Embryonic facial prominence (tissue), 1 donor: Measurements from ENCODE around the gene RSPH10B.
"Not testable (repeated sequence)": the region's sequence is repeated elsewhere in the genome, so short reads cannot be mapped to it uniquely, and the experiment has no call there.

ENCODE experiments used
- DNase-seq: peaks from one replicate; pipeline ENCODE4 v3.0.0-alpha.2; 2016; ENCODE audit errors: extremely low spot score

RSPH10B gene

DNA sequence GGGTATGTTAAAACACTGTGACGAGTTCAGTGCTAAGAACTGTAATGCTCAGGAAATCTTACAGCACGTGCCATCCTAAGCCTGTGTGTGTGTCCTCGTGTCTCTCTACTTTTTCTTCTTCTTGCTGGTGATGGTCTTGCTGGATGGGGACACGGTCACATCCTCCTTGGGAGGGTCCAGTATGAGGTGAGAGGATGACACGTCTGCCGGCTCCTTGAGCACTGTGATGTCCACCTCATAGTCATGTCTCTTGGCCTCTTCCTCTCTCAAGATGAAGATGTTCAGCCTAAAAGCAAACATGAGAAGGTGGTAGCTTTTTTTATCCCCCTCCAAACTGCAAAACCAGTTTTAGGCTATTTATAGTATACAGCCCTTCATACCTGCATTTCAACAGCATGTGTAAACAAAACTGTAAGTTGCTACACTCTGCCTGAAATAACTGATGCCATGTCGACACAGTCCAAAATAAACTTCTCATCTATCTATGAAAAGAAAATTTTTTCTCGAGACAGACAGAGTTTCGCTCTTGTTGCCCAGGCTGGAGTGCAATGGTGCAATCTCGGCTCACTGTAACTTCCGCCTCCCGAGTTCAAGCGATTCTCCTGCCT lies 44.1 kb downstream of the RSPH10B start:
- DNase-seq: not testable (repeated sequence)

DNA sequence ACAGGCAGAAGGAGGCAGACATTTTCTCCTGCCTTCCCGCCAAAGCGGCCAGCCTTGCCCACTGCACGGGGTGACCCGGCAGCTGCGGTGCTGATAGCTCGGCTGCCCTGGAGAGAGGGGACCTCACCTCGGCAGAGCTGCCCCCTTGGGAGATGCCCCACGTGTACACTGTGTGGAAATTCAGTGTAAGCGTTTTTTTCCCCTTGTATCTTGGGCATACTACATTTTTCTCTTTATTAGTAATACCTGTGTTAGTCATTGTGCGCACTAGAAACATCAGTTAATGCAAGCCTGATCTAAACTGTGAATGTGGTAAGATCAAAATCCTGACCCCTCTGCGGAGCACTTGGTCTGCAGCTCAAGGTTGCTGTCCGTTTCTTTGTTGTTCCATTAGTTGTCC lies 45.9 kb downstream of the RSPH10B start:
- not testable (repeated sequence) for DNase-seq

DNA sequence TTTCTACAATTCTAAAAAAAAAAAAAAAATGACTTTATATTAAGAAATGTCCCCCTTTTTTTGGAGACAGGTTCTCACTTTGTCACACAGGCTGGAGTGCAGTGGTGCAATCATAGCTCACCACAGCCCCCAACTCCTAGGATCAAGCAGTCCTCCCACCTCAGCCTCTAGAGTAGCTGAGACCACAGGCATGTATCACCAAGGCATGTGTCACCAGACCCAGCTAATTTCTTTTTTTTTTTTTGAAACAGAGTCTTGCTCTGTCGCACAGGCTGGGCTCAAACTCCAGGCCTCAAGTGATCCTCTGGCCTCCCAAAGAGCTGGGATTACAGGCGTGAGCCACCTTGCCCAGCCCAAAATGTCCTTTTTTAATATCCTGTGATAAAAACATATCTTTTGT lies 46.3 kb downstream of the RSPH10B start:
- not testable (repeated sequence) for DNase-seq

DNA sequence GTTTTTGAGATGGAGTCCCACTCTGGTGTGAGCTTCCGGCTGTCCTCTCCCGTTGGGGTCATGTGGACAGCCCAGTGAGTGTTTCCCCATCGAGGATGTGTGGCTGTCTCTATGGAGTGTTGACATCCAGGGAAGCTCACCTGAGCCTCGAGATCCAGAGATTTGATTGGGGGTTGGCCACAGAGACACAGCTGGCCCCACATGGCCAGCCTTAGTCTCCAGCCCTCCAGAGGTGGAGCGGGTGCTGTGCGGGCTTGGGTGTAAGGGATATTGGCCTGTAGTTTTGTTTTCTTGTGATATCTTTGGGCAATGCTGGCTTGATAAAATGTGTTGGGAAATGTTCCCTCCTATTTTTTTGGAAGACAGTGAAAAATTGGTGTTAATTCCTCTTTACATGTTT lies 54.0 kb downstream of the RSPH10B start:
- not testable (repeated sequence) for DNase-seq

DNA sequence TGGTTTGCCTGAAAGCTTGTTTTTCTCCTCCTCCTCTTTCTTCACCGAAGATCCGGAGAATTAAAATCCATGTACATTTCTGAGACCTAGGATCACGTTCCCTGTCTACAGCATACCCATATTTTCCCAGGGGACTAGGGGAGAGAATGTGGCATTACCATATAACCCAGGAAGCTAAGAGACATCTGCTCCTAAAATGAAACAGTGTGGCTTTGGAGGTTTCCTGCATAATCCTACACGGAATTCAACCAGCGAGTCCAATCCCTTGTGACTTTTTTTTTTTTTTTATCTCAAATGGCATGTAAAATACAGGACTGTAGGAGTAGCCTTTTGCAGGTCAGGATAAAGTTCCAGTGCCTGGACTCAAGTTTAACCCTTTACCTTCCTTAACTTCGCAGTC lies 61.7 kb downstream of the RSPH10B start:
- DNase-seq: not testable (repeated sequence)

DNA sequence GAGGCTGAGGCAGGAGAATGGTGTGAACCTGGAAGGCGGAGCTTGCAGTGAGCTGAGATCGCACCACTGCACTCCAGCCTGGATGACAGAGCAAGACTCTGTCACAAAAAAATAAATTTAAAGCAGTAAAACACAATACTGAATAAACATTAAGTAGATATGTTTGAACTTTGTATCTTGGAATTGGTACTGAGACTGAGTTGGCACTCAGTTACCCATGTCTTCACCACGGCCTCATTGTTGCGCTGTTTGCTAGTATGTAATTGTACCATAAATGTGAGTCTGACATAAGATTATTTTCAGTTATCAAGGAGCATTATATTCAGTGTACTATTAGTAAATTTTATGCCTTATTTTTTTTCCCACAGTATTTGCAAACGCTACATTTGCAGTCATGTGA lies 65.8 kb downstream of the RSPH10B start:
- not testable (repeated sequence) for DNase-seq

DNA sequence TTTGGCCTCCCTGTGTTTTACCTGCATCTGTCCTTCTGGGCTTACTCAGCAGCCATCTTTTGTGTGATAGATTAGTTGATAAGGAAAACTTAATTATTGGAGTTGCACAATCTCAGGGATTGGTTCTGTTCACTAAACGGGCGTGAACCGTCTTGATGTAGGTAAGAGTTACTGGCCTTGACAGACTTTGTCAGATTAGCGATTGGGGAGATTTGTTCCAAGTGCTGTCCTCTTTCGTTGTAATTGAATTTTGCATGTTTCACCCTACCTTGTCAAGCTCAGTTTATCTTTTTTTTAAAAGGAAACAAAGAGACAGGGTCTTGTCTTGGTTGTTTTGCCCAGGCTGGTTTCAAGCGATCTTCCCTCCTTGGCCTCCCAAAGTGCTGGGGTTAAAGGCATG lies 67.5 kb downstream of the RSPH10B start:
- not testable (repeated sequence) for DNase-seq

DNA sequence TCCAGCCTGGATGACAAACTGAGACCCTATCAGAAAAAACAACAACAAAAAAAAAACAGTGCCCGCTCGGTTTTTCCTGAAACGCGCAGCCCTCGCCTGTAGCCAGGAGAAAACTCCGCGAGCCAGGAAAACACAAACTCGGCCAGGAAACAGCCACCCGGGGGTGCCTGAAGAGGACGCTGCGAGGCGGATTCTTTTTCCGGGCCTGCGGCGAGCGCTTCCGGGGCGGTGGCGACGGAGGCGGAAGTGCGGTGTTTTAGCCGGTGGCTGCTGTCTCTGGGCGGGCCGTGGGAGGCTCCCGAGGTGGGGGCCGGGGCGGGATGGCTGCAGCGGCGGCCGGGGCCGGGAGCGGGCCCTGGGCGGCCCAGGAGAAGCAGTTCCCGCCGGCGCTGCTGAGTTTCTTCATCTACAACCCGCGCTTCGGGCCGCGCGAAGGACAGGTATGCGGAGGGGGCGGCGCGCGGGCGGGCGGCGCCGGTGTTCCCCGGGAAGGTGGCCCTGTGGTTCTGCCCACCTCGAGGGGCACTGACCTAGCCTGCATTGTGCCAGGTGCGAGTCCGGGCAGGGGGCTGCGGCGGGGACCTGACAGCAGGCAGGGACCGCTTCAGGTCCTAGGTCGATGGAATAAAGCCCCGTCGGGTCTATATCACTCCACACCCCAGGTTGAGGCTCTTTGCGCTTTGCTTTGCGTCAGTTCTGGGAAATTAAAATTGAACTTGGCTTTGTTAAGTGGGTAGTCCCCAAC lies 71.8 kb downstream of the RSPH10B start, which contains the start of gene CCZ1:
TSS of gene CCZ1 (plus strand) at position 254 of the 745 bp plus-strand sequence. CDS start at position 321, 67 bp downstream.
- DNase-seq: peak; percentile 7

DNA sequence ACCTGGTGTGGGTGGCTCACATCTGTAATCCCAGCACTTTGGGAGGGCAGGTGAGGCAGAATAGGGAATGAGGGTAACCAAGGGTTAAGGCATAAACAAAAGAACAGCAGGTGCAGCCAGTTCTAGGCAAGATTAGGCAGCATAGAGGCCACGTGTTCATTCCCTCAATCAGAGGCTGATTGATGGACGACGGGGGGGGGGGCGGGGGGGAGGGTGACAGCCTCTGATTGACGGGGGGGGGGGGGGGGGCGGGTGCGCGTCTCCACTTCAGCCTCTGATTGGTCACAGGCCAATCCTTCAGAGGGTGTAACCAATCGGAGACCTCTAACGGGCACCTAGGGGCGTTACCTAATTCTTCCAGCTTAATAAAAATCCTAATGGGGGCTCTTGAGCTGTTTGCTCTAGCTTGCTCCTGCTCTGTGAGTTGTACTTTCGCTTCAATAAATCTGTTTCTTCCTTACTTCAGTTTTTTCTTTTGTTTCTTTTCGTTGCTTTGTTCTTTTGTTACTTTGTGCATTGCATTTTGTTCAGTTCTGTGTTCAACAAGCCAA lies 73.0 kb downstream of the RSPH10B start:
- DNase-seq: not testable (repeated sequence)

DNA sequence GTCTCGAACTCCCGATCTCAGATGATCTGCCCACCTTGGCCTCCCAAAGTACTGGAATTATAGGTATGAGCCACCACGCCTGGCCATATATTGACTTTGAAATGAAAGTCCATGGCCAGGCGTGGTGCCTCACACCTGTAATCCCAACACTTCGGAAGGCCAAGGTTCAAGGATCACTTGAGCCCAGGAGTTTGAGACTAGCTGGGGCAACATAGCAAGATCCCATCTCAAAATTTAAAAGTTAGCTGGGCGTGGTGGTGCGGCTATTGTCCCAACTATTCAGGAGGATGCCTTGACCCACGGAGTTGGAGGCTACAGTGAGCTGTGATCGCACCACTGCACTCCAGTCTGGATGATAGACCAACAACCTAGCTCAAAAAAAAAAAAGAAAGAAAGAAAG lies 78.0 kb downstream of the RSPH10B start:
- no peak for DNase-seq

DNA sequence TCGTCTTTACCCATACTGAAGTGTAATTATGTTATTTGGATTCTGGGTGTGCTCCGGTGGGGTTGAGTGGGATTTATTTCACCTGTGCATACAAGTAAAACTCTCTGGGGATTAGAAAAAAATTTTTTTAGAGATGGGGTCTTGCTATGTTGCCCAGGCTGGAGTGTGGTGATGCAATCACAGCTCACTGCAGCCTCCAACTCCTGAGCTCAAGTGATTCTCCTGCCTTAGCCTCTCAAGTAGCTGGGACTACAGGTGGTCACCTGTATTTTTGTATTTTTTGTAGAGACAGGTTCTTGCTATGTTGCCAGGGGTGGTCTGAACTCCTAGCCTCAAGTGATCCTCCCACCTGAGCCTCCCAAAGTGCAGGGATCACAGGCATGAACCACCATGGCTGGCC lies 80.2 kb downstream of the RSPH10B start:
- not testable (repeated sequence) for DNase-seq

DNA sequence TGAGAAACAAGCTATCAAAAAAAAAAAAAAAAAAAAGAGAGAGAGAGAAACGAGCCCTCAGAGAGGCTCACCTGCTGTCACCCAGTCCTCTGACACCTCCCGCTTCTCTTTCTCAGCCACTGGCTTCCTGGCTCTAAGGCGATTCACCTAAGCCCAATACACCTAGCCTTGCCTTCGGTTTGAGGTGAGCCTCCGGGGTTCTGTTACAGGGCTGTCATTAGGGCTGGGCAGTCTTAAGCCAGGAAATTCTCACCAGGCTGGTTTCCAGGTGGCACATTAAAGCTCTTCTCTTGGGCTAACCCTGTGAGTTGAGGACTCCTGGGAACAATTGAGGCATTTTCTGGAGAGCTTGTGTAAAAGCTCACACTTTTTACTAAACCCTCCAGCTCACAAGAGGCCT lies 82.5 kb downstream of the RSPH10B start:
- DNase-seq: not testable (repeated sequence)

DNA sequence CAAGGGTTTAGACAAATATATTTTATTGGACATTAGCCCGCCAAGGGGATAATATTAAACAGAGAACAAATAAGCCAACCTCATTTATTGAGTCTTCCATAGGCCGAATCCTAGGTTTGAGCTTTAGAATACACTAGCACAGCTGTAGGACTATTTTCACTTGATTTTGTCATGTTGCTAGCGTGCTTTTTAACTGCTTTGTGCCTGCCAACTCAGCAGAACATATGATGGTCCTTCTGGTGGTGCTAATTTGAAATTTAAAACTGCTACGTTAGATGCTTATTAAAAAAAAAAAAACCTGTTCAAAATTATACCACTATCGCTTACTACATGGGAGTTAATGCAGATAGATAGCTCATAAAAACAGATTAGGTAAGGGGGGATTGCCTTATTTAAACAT lies 86.1 kb downstream of the RSPH10B start:
- DNase-seq: not testable (repeated sequence)

DNA sequence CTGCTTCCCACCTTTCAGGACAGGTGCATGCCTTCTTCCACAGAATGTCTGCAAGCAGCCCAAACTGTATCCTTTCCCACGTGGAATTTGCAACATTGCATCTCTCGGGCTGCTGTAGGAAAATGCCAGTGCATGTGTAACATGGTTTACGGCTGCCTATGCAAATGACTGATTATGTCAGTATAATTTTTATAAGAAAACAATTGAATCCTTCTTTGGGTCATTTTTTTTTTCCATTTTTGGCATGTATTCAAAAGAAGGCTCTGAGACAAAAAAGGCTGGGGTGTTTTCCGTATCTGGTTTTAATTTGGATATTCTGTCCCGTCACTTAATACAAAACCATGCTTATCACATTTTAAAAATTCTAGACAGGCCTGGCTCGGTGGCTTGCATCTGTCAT lies 90.4 kb downstream of the RSPH10B start:
- not testable (repeated sequence) for DNase-seq

DNA sequence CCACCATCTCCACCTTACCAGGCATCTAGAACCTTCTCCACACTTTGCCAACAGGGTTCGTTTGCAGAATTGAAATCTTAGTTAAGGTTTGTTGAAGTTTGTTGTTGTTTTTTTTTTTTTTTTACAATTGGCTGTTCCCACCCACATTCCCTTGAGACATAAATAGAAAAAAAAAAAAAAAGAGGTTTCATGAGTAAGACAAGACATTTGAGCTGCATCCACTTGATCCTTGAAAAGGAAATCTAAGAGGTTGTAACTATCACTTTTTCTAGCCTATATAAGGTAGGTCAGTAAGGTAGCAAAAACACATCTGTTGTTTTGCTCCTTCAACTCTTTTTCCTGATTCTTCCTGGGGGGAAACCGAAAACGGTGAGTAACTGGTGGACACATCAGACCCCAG lies 90.9 kb downstream of the RSPH10B start:
- not testable (repeated sequence) for DNase-seq
